Measurements from ENCODE around the gene SAMD11.
A peak's percentile ranks its signal among the peaks of the same experiment; 100 is the strongest.
"Not testable (repeated sequence)": the region's sequence is repeated elsewhere in the genome, so short reads cannot be mapped to it uniquely, and the experiment has no call there.

The SAMD11 gene, protein sequence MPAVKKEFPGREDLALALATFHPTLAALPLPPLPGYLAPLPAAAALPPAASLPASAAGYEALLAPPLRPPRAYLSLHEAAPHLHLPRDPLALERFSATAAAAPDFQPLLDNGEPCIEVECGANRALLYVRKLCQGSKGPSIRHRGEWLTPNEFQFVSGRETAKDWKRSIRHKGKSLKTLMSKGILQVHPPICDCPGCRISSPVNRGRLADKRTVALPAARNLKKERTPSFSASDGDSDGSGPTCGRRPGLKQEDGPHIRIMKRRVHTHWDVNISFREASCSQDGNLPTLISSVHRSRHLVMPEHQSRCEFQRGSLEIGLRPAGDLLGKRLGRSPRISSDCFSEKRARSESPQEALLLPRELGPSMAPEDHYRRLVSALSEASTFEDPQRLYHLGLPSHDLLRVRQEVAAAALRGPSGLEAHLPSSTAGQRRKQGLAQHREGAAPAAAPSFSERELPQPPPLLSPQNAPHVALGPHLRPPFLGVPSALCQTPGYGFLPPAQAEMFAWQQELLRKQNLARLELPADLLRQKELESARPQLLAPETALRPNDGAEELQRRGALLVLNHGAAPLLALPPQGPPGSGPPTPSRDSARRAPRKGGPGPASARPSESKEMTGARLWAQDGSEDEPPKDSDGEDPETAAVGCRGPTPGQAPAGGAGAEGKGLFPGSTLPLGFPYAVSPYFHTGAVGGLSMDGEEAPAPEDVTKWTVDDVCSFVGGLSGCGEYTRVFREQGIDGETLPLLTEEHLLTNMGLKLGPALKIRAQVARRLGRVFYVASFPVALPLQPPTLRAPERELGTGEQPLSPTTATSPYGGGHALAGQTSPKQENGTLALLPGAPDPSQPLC

DNA sequence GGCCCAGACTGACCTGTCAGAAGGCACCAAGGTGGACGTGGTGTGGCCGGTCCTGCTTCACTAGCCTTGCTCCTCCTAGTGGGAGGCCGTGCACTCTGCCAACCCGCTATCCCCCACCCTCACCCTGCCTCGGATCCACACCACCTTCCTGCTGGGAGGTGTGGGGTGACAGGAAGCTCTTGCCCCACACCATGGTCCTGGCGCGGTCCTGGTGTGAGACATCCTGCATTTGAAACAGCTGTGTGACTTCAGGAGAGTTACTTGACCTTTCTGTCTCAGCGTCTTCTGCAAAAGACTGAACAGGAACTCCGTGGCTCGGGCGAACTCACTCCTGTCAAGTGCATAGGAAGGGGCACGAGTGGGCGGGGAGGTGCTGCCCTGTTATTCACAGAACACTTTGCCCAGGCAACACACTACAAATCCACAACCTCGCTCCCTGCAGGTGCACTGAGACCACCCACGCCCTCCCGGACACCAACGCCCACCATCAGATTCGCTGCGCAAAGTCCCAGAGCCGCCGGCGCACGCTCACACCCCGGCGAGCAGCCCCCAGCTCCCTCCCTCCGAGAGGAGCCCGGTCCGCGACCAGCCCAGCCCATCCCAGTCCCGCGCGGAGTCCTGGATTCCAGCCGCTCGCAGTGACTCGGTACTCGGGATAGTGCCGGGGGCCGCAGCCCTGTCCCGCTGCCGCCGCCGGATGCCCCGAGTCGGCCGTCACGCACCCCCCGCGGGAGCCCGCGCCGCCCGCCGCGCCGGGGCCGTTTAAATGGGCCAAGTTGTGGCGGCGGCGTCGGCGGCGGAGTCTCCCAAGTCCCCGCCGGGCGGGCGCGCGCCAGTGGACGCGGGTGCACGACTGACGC, at the start of gene SAMD11:
TSS of gene SAMD11 (plus strand) at position 793 of the 860 bp plus-strand sequence. CDS start 509 bp downstream, outside the sequence.
- Histone ChIP-seq H4K20me1 (ENCODE audit: insufficient read depth) (no peaks in the 10 kb centered on the region), H3K79me2 (ENCODE audit: insufficient read depth, low read depth) (no peaks in the 10 kb centered on the region), H3K9ac (no peak within 1 kb of the TSS), H3K27me3 (ENCODE audit: insufficient read depth, low read depth) (peaks cover 96% of the 10 kb centered on the region), H2AFZ (ENCODE audit: low read depth) (peak within 1 kb of the TSS; percentile 22), H3K36me3 (ENCODE audit: insufficient read depth) (no peaks in the 10 kb centered on the region), H3K4me3 (IDR thresholded peaks at IDR 0.05; ENCODE audit: insufficient read depth, low read depth, low read length) (no peak within 1 kb of the TSS), H3K4me1 (ENCODE audit: low read depth, poor library complexity, severe bottlenecking) (peaks cover 31% of the 10 kb centered on the region), H3K27ac (no peak within 1 kb of the TSS), H3K4me2 (peak within 1 kb of the TSS; percentile 51; the same call in 1 of the 2 replicates)
- TF ChIP-seq, protein P1, sequence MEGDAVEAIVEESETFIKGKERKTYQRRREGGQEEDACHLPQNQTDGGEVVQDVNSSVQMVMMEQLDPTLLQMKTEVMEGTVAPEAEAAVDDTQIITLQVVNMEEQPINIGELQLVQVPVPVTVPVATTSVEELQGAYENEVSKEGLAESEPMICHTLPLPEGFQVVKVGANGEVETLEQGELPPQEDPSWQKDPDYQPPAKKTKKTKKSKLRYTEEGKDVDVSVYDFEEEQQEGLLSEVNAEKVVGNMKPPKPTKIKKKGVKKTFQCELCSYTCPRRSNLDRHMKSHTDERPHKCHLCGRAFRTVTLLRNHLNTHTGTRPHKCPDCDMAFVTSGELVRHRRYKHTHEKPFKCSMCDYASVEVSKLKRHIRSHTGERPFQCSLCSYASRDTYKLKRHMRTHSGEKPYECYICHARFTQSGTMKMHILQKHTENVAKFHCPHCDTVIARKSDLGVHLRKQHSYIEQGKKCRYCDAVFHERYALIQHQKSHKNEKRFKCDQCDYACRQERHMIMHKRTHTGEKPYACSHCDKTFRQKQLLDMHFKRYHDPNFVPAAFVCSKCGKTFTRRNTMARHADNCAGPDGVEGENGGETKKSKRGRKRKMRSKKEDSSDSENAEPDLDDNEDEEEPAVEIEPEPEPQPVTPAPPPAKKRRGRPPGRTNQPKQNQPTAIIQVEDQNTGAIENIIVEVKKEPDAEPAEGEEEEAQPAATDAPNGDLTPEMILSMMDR (conservative IDR thresholded peaks at IDR 0.05; ENCODE audit: low read depth, low read length) = no peak

DNA sequence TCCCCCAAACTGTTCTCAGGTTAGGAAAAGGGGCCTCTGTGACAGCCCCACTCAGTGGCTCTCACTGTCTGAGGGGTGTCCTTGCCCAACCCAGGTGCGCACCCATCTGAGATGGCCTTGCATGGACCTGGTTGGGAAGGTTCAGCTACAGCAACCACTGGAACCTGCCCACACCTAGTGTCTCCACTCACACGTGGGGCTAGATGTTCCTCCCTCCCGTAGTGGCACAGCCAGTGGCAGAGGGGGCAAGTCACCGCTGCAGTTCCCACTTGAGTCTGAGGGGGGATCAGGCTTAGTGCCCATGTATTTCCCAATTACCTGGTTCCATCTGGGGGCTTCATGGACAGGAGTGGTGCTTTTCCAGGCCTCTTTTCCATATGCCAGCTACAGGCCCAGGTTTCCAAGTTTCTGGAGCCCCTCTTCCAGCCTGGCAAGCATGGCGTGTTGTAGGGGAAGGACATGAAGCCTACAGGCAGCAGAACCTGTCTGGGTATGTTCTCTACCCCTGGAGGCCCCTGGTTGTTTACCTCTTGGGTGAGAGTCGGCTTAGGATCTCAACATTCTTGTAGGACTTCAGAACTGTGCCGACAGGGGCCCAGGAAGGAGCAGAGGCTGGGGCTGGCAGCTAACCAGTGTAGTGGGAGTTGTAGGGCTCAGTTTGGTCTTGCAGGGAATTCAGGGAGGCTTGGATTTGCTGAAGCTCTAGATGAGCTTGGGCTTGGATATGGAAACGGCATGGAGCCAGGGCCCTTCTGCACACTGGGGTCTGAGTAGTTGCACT, 47.1 kb upstream of the SAMD11 start:
- H3K4me1 ChIP-seq (ENCODE audit: low read depth, poor library complexity, severe bottlenecking); H3K4me2 ChIP-seq: not testable (repeated sequence)

DNA sequence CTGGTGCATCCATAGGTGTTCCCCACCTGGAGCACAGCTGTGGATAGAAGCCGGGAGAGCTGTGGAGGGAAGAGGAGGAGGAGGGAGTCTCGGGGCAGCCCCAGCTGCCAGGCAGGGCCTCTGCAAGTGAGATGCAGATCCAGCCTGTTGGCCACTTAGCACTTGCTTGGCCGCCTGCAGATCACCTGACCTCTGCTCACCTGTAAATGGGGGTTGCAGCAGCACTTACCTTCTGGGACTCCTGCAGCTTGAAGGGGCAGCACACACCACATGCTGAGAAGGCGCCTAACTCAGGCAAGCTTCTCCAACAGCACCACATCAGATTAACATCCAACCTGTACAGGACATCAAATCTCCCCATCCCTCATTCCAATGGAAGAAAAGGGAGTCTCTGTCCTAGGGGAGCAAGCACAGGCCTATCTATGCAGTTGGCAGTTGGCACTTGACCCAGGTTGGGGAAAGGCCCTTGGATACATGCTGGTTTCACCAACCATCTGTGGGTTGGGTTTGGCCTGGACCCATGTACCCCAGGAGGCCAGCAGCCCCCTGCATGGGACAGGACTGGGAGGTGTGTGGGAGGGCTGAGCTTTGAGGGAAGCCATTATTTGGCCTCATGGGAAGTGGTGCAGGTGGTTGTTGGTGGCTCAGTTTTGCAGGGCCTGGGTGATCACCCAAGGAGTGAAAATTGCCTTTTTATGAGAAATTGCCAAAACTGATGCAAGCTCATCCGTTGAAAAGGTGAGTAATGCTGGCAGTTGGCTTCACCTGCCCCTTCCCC, 46.3 kb upstream of the SAMD11 start:
- H3K79me2 ChIP-seq (ENCODE audit: insufficient read depth, low read depth); H3K27ac ChIP-seq; H3K9ac ChIP-seq; H4K20me1 ChIP-seq (ENCODE audit: insufficient read depth); H3K36me3 ChIP-seq (ENCODE audit: insufficient read depth); H2AFZ ChIP-seq (ENCODE audit: low read depth); H3K4me2 ChIP-seq; H3K27me3 ChIP-seq (ENCODE audit: insufficient read depth, low read depth); H3K4me1 ChIP-seq (ENCODE audit: low read depth, poor library complexity, severe bottlenecking); H3K4me3 ChIP-seq (IDR thresholded peaks at IDR 0.05; ENCODE audit: insufficient read depth, low read depth, low read length): not testable (repeated sequence)

More for the DNA sequence above, 47.1 kb upstream of the SAMD11 start:
- H2AFZ ChIP-seq (ENCODE audit: low read depth); H4K20me1 ChIP-seq (ENCODE audit: insufficient read depth); H3K79me2 ChIP-seq (ENCODE audit: insufficient read depth, low read depth); H3K4me3 ChIP-seq (IDR thresholded peaks at IDR 0.05; ENCODE audit: insufficient read depth, low read depth, low read length); H3K27ac ChIP-seq; H3K36me3 ChIP-seq (ENCODE audit: insufficient read depth); H3K9ac ChIP-seq; H3K27me3 ChIP-seq (ENCODE audit: insufficient read depth, low read depth): not testable (repeated sequence)

DNA sequence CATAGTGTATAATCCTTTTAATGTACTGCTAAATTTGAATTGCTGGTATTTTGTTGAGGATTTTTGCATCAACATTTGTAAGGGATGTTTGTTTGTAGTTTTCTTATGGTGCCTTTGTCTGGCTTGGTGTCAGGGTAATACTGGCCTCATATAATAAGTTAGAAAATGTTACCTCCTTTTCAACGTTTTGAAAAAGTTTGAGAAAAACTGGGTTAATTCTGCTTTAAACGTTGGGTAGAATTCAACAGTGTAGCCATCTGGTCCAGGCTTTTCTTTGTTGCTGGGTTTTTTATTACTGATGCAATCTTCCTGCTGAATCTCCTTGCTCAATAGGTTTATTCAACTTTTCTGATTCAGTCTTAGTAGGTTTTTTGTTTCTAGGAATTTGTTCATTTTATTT, 43.2 kb upstream of the SAMD11 start:
- H3K4me2 ChIP-seq; H3K4me3 ChIP-seq (IDR thresholded peaks at IDR 0.05; ENCODE audit: insufficient read depth, low read depth, low read length); H2AFZ ChIP-seq (ENCODE audit: low read depth); H3K4me1 ChIP-seq (ENCODE audit: low read depth, poor library complexity, severe bottlenecking); H3K27me3 ChIP-seq (ENCODE audit: insufficient read depth, low read depth); H4K20me1 ChIP-seq (ENCODE audit: insufficient read depth); H3K36me3 ChIP-seq (ENCODE audit: insufficient read depth); H3K9ac ChIP-seq; H3K79me2 ChIP-seq (ENCODE audit: insufficient read depth, low read depth); H3K27ac ChIP-seq: not testable (repeated sequence)

DNA sequence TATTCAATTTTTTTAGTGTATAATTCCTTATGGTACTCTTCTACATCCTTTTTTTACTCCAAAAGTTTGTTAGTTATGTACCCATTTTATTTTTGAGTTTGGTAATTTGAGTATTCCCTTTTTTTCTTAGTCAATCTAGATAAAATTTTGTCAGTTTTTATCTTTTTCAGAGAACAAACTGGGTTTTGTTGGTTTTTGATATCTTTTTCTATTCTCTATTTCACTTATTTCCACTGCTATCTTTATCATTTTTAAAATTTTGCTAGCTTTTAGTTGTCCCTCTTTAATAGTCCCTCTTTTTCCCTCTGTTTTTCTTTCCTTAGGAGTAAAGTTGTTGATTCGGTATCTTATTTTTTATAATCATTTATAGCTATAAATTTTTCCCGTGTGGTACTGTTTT, 42.8 kb upstream of the SAMD11 start:
- H3K9ac ChIP-seq; H4K20me1 ChIP-seq (ENCODE audit: insufficient read depth); H3K36me3 ChIP-seq (ENCODE audit: insufficient read depth); H2AFZ ChIP-seq (ENCODE audit: low read depth); H3K79me2 ChIP-seq (ENCODE audit: insufficient read depth, low read depth); H3K27ac ChIP-seq; H3K4me2 ChIP-seq; H3K4me3 ChIP-seq (IDR thresholded peaks at IDR 0.05; ENCODE audit: insufficient read depth, low read depth, low read length); H3K4me1 ChIP-seq (ENCODE audit: low read depth, poor library complexity, severe bottlenecking); H3K27me3 ChIP-seq (ENCODE audit: insufficient read depth, low read depth): not testable (repeated sequence)
